HepG2 (cell line): ENCODE data around the gene LOXL3. TPM values are rescaled to one million over a fixed set of nuclear protein-coding genes. Genes with fewer than 3 reads are reported as not detected.
A peak's percentile ranks its signal among the peaks of the same experiment; 100 is the strongest.

ENCODE experiments used
- CBX5 ChIP-seq: sonication (generic); formaldehyde crosslinking; IDR thresholded peaks from 2 replicates; pipeline ENCODE4 v1.4.0; 2020; ENCODE audit warnings: missing genetic modification reagents, borderline replicate concordance
- E2F5 ChIP-seq: sonication (generic); formaldehyde crosslinking; conservative IDR thresholded peaks from 2 replicates; pipeline ENCODE4 v1.4.0; 2020; ENCODE audit warnings: missing genetic modification reagents
- FOXA1 ChIP-seq, 2 experiments: fragments of 450-650 bp in 1 of 2; sonication (generic) in 1 of 2; formaldehyde crosslinking in 1 of 2; IDR thresholded peaks; 2 replicates each; pipeline versions ENCODE4 v1.4.0 to v1.6.1; 2016 to 2020; ENCODE audit warnings: missing genetic modification reagents in 1 of 2
- GATAD2A ChIP-seq: IDR thresholded peaks from 2 replicates; pipeline ENCODE4 v1.6.1; 2016
- GPBP1L1 ChIP-seq: sonication (generic); formaldehyde crosslinking; IDR thresholded peaks from 2 replicates; pipeline ENCODE4 v1.5.0; 2020; ENCODE audit warnings: mild to moderate bottlenecking, missing genetic modification reagents
- MAF1 ChIP-seq: sonication (generic); formaldehyde crosslinking; IDR thresholded peaks from 2 replicates; pipeline ENCODE4 v1.5.0; 2020; ENCODE audit warnings: missing genetic modification reagents, borderline replicate concordance
- MLXIP ChIP-seq: sonication (generic); formaldehyde crosslinking; IDR thresholded peaks from 2 replicates; pipeline ENCODE4 v1.9.0; 2021; ENCODE audit warnings: missing genetic modification reagents, borderline replicate concordance
- PTBP1 ChIP-seq: fragments of 200-400 bp; formaldehyde crosslinking; IDR thresholded peaks from 2 replicates; pipeline ENCODE4 v1.6.1; 2018; ENCODE audit warnings: low read length, low read depth; ENCODE audit not compliant: poor library complexity, severe bottlenecking
- RARG ChIP-seq: sonication (generic); formaldehyde crosslinking; IDR thresholded peaks from 2 replicates; pipeline ENCODE4 v1.4.0; 2020; ENCODE audit warnings: low read depth, mild to moderate bottlenecking, missing genetic modification reagents
- YY1 ChIP-seq: IDR thresholded peaks from 2 replicates; pipeline ENCODE4 v1.6.1; 2011; ENCODE audit warnings: low read length, low read depth, moderate library complexity, mild to moderate bottlenecking; ENCODE audit not compliant: insufficient read depth, insufficient replicate concordance
- ZKSCAN8 ChIP-seq: IDR thresholded peaks from 2 replicates; pipeline ENCODE4 v1.6.1; 2016; ENCODE audit warnings: borderline replicate concordance, missing genetic modification reagents, missing compliant biosample characterization
- ZMAT5 ChIP-seq: sonication (generic); formaldehyde crosslinking; IDR thresholded peaks from 2 replicates; pipeline ENCODE4 v1.5.0; 2020; ENCODE audit warnings: mild to moderate bottlenecking, low read depth, missing genetic modification reagents, borderline replicate concordance
- ZNF264 ChIP-seq: sonication (generic); formaldehyde crosslinking; IDR thresholded peaks from 2 replicates; pipeline ENCODE4 v1.4.0; 2020; ENCODE audit warnings: missing genetic modification reagents
- ZNF512 ChIP-seq: sonication (generic); formaldehyde crosslinking; IDR thresholded peaks from 2 replicates; pipeline ENCODE4 v1.4.0; 2020; ENCODE audit warnings: mild to moderate bottlenecking, missing genetic modification reagents
- ZNF556 ChIP-seq: sonication (generic); formaldehyde crosslinking; IDR thresholded peaks from 2 replicates; pipeline ENCODE4 v1.4.0; 2020; ENCODE audit warnings: mild to moderate bottlenecking, missing genetic modification reagents, borderline replicate concordance
- ZNF589 ChIP-seq: sonication (generic); formaldehyde crosslinking; conservative IDR thresholded peaks from 2 replicates; pipeline ENCODE4 v1.8.0; 2022; ENCODE audit warnings: mild to moderate bottlenecking, moderate library complexity, missing genetic modification reagents
- polyA plus RNA-seq, 8 experiments: library from polyadenylated mRNA; depleted of rRNA in 3 of 8; stranded (reverse) in 7 of 8; unstranded in 1 of 8; fragments of >200 nt; fragmentation: Illumina TruSeq in 4 of 8; extraction: Trizol in 4 of 8; gene quantifications; 2 replicates each; pipeline versions ENCODE4 v1.2.1 to v1.2.3, GENCODE V29; 2011 to 2016; ENCODE audit warnings: low read depth in 4 of 8, missing spikeins in 1 of 8, mixed read lengths in 1 of 8; ENCODE audit not compliant: insufficient read depth in 1 of 8
- total RNA-seq, 5 experiments: library from RNA; depleted of rRNA; stranded (reverse); fragments of >200 nt; fragmentation: Illumina TruSeq; extraction: Trizol; gene quantifications; 2 replicates each; pipeline ENCODE4 v1.2.3, GENCODE V29; 2016; ENCODE audit warnings: low read depth in 1 of 5

Gene LOXL3
- total and polyA plus RNA-seq, 2 of the 13 experiments (the other 11 are each of a cell fraction or from before 2014, with no cell fraction given) = 0.55 to 6.5 TPM

GRCh38 chr2:74593826-74594772, 40.4 kb upstream of the LOXL3 start (continued):
- no peak for TF ChIP-seq ZNF264 (CRISPR knock-in tag)
- TF ChIP-seq MAF1 = no peak
- TF ChIP-seq GATAD2A (CRISPR knock-in tag) = peak; percentile 58; the same call in 1 of the 2 replicates
- TF ChIP-seq E2F5 = no peak
- TF ChIP-seq MLXIP = no peak
- no peak for TF ChIP-seq RARG (CRISPR knock-in tag)
- no peak for TF ChIP-seq YY1
- TF ChIP-seq PTBP1 = no peak
- TF ChIP-seq CBX5 (CRISPR knock-in tag) = no peak
- TF ChIP-seq ZNF589 (CRISPR knock-in tag) = no peak
- no peak for TF ChIP-seq ZKSCAN8 (CRISPR knock-in tag)
- TF ChIP-seq GPBP1L1 = no peak
- TF ChIP-seq FOXA1 (IDR thresholded peaks at IDR 0.05) = no peak
- peak; percentile 82 for TF ChIP-seq FOXA1 (CRISPR knock-in tag; IDR thresholded peaks at IDR 0.05)
- no peak for TF ChIP-seq ZNF512 (CRISPR knock-in tag)
- no peak for TF ChIP-seq ZNF556 (CRISPR knock-in tag)
- no peak for TF ChIP-seq ZMAT5 (CRISPR knock-in tag)
